Ishikawa (cell line): Measurements from ENCODE around the gene ABCG2.

Experiments
- CEBPB ChIP-seq: IDR thresholded peaks from 2 replicates; pipeline ENCODE4 v1.6.1; 2012
- CREB1 ChIP-seq: IDR thresholded peaks from 2 replicates; pipeline ENCODE4 v1.6.1; 2012; ENCODE audit warnings: low read depth
- EGR1 ChIP-seq: IDR thresholded peaks from 2 replicates; pipeline ENCODE4 v1.6.1; 2012
- EP300 ChIP-seq: IDR thresholded peaks from 2 replicates; pipeline ENCODE4 v1.6.1; 2012; ENCODE audit warnings: borderline replicate concordance
- FOXM1 ChIP-seq: IDR thresholded peaks from 2 replicates; pipeline ENCODE4 v1.6.1; 2012; ENCODE audit warnings: low read depth, borderline replicate concordance
- NFIC ChIP-seq: IDR thresholded peaks from 2 replicates; pipeline ENCODE4 v1.6.1; 2012
- RAD21 ChIP-seq: IDR thresholded peaks from 2 replicates; pipeline ENCODE4 v1.6.1; 2012; ENCODE audit warnings: low read depth
- TAF1 ChIP-seq: IDR thresholded peaks from 2 replicates; pipeline ENCODE4 v1.6.1; 2012; ENCODE audit warnings: low read depth, mild to moderate bottlenecking
- TCF12 ChIP-seq: IDR thresholded peaks from 2 replicates; pipeline ENCODE4 v1.6.1; 2012; ENCODE audit warnings: low read depth
- TEAD4 ChIP-seq: IDR thresholded peaks from 2 replicates; pipeline ENCODE4 v1.6.1; 2012
- YY1 ChIP-seq: IDR thresholded peaks from 2 replicates; pipeline ENCODE4 v1.6.1; 2012; ENCODE audit warnings: low read depth
- ZBTB7A ChIP-seq: IDR thresholded peaks from 2 replicates; pipeline ENCODE4 v1.6.1; 2012; ENCODE audit warnings: low read depth
- TF ChIP-seq, protein P1 (sequence below): IDR thresholded peaks from 2 replicates; pipeline ENCODE4 v1.6.1; 2012
- TF ChIP-seq, protein P2 (sequence below): IDR thresholded peaks from 2 replicates; pipeline ENCODE4 v1.6.1; 2012; ENCODE audit warnings: low read depth, mild to moderate bottlenecking
- TF ChIP-seq, protein P3 (sequence below): IDR thresholded peaks from 2 replicates; pipeline ENCODE4 v1.6.1; 2012

The ABCG2 gene

DNA sequence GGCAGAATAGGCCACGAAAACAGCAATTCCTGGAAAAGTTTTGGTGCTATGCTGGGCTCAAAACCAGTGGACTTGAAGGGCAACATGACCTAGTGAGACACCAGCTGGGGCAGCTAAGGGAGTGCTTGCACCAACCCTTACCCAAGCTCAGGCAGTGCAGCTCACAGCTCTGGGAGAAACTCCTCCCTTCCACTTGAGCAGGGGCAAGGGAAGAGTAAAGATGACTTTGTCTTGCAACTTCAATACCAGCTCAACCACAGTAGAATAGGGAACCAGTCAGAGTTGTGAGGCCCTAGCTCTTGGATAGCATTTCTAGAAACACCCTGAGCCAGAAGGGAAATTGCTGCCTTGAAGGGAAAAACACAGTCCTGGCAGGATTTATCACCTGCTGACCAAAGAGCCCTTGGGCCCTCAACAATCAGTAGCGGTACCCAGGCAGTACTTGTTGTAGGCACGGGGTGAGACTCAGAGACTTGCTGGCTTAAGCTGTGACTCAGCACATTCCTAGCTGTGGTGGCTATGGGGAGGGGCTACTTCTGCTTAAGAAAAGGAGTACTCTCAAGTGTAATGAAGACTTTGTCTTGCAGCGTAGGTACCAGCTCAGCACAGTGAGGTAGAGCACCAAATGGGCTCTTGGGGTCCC, 19.7 kb upstream of the ABCG2 start:
- TF ChIP-seq TEAD4, result peak; percentile 86
- TF ChIP-seq, protein P1, sequence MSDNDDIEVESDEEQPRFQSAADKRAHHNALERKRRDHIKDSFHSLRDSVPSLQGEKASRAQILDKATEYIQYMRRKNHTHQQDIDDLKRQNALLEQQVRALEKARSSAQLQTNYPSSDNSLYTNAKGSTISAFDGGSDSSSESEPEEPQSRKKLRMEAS, result peak; percentile 46
- TF ChIP-seq EP300, result no peak
- no peak for TF ChIP-seq EGR1

DNA sequence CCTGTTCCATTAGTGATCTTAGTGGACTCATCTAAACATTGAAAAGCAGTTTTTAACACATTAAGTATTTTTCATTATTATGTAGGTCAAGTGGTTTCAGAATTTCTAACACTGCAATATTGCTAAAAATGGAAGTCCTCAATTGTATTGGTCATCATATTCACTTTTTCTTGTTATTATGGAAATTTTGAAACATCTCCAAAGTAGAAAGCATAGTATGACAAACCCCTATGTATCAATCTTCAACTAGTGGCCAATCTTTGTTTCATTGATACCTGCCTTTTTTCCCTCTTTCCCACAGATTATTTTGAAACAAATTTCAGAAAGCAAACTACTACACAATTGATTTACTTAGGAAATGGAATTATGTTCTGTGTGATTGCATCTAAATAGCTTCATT, 14.5 kb upstream of the ABCG2 start:
- TF ChIP-seq TCF12, result no peak
- TF ChIP-seq, protein P2, sequence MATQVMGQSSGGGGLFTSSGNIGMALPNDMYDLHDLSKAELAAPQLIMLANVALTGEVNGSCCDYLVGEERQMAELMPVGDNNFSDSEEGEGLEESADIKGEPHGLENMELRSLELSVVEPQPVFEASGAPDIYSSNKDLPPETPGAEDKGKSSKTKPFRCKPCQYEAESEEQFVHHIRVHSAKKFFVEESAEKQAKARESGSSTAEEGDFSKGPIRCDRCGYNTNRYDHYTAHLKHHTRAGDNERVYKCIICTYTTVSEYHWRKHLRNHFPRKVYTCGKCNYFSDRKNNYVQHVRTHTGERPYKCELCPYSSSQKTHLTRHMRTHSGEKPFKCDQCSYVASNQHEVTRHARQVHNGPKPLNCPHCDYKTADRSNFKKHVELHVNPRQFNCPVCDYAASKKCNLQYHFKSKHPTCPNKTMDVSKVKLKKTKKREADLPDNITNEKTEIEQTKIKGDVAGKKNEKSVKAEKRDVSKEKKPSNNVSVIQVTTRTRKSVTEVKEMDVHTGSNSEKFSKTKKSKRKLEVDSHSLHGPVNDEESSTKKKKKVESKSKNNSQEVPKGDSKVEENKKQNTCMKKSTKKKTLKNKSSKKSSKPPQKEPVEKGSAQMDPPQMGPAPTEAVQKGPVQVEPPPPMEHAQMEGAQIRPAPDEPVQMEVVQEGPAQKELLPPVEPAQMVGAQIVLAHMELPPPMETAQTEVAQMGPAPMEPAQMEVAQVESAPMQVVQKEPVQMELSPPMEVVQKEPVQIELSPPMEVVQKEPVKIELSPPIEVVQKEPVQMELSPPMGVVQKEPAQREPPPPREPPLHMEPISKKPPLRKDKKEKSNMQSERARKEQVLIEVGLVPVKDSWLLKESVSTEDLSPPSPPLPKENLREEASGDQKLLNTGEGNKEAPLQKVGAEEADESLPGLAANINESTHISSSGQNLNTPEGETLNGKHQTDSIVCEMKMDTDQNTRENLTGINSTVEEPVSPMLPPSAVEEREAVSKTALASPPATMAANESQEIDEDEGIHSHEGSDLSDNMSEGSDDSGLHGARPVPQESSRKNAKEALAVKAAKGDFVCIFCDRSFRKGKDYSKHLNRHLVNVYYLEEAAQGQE, result no peak
- TF ChIP-seq EP300, result no peak
- TF ChIP-seq TAF1, result no peak
- TF ChIP-seq EGR1, result no peak
- no peak for TF ChIP-seq ZBTB7A
- TF ChIP-seq YY1, result no peak
- TF ChIP-seq, protein P3, sequence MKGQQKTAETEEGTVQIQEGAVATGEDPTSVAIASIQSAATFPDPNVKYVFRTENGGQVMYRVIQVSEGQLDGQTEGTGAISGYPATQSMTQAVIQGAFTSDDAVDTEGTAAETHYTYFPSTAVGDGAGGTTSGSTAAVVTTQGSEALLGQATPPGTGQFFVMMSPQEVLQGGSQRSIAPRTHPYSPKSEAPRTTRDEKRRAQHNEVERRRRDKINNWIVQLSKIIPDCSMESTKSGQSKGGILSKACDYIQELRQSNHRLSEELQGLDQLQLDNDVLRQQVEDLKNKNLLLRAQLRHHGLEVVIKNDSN, result no peak
- no peak for TF ChIP-seq CEBPB
- no peak for TF ChIP-seq TEAD4
- no peak for TF ChIP-seq FOXM1
- no peak for TF ChIP-seq RAD21
- TF ChIP-seq, protein P1, result no peak

DNA sequence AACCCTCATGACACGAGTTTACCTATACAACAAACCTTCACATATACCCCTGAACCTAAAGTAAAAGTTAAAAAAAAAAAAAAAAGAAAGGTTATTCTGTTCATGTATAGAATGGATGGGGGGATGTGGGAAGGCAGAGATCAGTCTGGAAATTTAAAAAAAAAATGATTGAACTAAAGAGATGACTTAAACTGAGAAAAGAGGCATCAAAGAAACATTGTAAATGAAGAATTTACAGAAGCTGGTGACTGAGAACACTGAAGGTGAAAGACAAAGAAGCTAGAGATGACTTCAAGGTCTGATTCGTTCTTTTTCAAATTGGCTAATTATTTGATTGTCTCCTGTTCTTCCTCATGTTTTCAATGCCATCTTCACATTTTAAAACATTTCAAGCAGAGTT, 12.8 kb upstream of the ABCG2 start:
- TF ChIP-seq TEAD4, result no peak
- TF ChIP-seq, protein P3, result no peak
- no peak for TF ChIP-seq ZBTB7A
- no peak for TF ChIP-seq RAD21
- no peak for TF ChIP-seq FOXM1
- TF ChIP-seq TAF1, result no peak

DNA sequence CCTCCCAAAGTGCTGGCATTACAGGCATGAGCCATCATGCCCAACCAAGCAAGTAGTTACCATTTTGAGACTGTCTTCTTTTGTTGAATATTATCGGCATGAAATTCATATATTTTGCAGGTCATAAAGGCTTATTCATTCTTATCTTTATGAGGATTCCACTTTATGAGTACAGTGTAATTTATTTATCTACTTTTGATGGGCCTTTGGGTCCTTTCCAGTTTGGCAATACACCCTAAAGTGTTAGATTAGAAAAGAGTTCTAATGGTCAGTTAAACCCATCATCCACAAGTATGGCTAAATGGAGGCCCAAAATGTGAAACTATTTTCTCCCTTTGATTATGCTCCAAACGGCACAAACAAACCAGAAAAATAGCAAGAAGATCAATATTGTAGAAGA, 10.9 kb upstream of the ABCG2 start:
- TF ChIP-seq ZBTB7A, result no peak

DNA sequence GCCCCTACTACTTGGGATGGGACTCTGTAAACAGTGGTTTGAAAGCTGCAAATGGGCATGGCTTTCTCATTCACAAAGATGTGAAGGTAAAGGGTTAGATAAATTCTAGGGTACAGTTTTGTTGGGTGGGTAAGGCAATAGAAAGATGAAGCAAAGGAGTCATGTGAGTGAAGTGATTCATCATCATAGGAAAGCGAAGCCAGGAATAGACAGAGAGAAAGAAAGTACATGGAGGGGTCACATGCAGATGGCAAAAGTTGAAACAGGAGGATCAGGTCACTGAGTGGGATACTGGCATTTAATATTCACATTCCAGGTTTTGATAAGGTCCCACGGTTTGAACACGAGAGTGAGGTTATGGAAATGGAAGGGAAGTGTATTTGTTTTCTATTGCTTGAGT, 8.2 kb upstream of the ABCG2 start:
- TF ChIP-seq ZBTB7A (no peak), NFIC (no peak), FOXM1 (no peak), TEAD4 (no peak), YY1 (no peak), EGR1 (no peak), TCF12 (no peak), CREB1 (no peak), TAF1 (no peak), RAD21 (no peak), EP300 (no peak), CEBPB (no peak)
- TF ChIP-seq, protein P3, result no peak
- TF ChIP-seq, protein P1, result no peak
- TF ChIP-seq, protein P2, result no peak

DNA sequence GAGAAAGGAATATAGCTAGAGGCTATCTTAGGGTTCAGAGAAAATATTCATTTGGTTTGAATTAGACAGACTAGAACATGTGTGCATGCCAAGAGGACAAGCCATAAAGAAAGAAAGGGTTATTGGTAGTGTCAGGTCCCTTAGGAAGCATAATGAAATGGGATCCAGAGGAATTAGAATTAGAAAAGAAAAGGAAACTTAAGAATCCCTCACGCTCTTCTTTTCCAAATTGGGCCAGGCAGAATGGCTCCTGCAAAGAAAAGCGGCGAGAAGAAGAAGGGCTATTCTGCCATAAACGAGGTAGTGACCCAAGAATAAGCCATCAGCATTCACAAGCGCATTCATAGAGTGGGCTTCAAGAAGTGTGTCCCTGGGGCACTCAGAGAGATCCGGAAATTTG, 4.9 kb upstream of the ABCG2 start:
- TF ChIP-seq RAD21 (no peak), TEAD4 (no peak), EP300 (no peak), FOXM1 (no peak), CEBPB (no peak), TCF12 (no peak), NFIC (no peak), ZBTB7A (no peak), TAF1 (no peak), CREB1 (no peak), EGR1 (no peak), YY1 (no peak)
- TF ChIP-seq, protein P2, result no peak
- TF ChIP-seq, protein P3, result no peak
- TF ChIP-seq, protein P1, result no peak
